Hematopoietic multipotent progenitor cell treated with erythropoietin and hydrocortisone succinate and interleukin-3 and kit ligand, for 4 days (in vitro differentiated cells): ENCODE data around the gene CCN6.
"Not testable (repeated sequence)": the region's sequence is repeated elsewhere in the genome, so short reads cannot be mapped to it uniquely, and the experiment has no call there.

Experiments
- DNase-seq: peaks from one replicate; pipeline ENCODE4 v3.0.0-alpha.2; 2015

The CCN6 gene

GRCh38 chr6:112030206-112030960 is 23.5 kb upstream of the CCN6 start:
- DNase-seq, result no peak

- DNase-seq, result no peak
Measured at GRCh38 chr6:112030961-112031660, 22.8 kb upstream of the CCN6 start.

- DNase-seq, result no peak
Measured at GRCh38 chr6:112031960-112032359, 21.9 kb upstream of the CCN6 start.

GRCh38 chr6:112032728-112033127 is 21.2 kb upstream of the CCN6 start:
- DNase-seq, result no peak

GRCh38 chr6:112033791-112034615 is 19.9 kb upstream of the CCN6 start:
- no peak for DNase-seq

- peak; percentile 48 for DNase-seq
Measured at GRCh38 chr6:112034616-112034995, 19.3 kb upstream of the CCN6 start.

GRCh38 chr6:112036088-112036637 is 17.7 kb upstream of the CCN6 start:
- DNase-seq, result no peak

GRCh38 chr6:112037783-112038216 is 16.1 kb upstream of the CCN6 start:
- DNase-seq, result no peak

- DNase-seq, result no peak
Measured at GRCh38 chr6:112038268-112038667, 15.6 kb upstream of the CCN6 start.

- no peak for DNase-seq
Measured at GRCh38 chr6:112038756-112039430, 15.0 kb upstream of the CCN6 start.

GRCh38 chr6:112039431-112039770 is 14.5 kb upstream of the CCN6 start:
- no peak for DNase-seq

GRCh38 chr6:112040956-112041355 is 12.9 kb upstream of the CCN6 start:
- DNase-seq, result no peak

GRCh38 chr6:112041535-112041934 is 12.4 kb upstream of the CCN6 start:
- no peak for DNase-seq

GRCh38 chr6:112043032-112044007 is 10.6 kb upstream of the CCN6 start:
- DNase-seq, result peak; percentile 97

- DNase-seq, result peak; percentile 38
Measured at GRCh38 chr6:112044196-112044595, 9.7 kb upstream of the CCN6 start.

- DNase-seq, result no peak
Measured at GRCh38 chr6:112044856-112045255, 9.0 kb upstream of the CCN6 start.

- not testable (repeated sequence) for DNase-seq
Measured at GRCh38 chr6:112047523-112047922, 6.4 kb upstream of the CCN6 start.

GRCh38 chr6:112049026-112049799 is 4.7 kb upstream of the CCN6 start:
- no peak for DNase-seq

- no peak for DNase-seq
Measured at GRCh38 chr6:112049996-112050395, 3.9 kb upstream of the CCN6 start.

GRCh38 chr6:112050429-112050828 is 3.5 kb upstream of the CCN6 start:
- no peak for DNase-seq
